CD4-positive, alpha-beta T cell treated with Interleukin-21 for 1 hour (primary cell): ENCODE data around the gene NRCAM.
A peak's percentile ranks its signal among the peaks of the same experiment; 100 is the strongest.

Experiments
- DNase-seq: peaks from one replicate; pipeline ENCODE4 v3.0.0-alpha.2; 2020

The NRCAM gene

DNA sequence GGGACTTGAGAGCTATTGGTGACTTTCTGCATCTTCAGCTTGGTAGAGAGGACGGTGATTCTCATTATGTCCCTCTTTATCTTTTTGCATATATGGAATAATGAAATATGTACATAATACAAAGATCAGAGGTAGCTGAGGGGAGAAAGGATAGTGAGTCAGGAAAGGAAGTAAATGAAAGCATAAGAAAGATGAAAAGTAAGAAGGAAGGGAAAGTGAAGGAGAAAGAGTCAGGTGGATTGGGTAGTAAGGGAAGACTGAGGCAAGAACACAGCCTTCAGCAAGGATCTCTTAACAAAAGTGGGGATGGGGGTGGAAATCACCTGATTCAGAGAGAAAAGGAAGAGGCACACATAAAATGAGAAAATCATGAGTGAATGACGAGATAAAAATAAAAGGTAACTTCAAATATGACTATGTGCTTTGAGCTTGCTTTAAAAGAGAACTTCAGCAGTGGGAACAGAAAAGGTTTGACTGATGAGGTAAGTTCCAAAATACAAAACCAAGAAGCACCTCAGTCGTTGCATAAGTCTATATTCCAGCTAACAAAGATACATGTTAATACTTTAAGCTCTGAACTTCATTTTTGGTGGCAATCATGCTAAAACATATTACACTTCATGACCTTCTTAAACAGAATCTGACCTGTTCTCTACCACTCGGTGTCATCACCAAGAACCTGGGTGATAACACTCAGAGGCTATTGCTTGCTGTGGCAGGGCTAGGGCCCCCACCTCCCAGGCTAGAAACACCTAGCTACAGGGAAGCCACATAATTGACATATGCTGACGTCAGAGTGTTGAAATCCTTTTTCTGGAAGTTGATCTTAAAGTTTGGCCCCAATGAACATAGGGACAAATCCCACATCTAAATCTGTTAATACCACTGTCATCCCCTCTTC is 32.9 kb downstream of the NRCAM start:
- DNase-seq = no peak

GRCh38 chr7:108421720-108422331 is 34.4 kb downstream of the NRCAM start:
- no peak for DNase-seq

GRCh38 chr7:108419961-108420908 is 36.0 kb downstream of the NRCAM start:
- DNase-seq = no peak

- DNase-seq = no peak
These were observed 37.3 kb downstream of the NRCAM start for GRCh38 chr7:108418946-108419345.

DNA sequence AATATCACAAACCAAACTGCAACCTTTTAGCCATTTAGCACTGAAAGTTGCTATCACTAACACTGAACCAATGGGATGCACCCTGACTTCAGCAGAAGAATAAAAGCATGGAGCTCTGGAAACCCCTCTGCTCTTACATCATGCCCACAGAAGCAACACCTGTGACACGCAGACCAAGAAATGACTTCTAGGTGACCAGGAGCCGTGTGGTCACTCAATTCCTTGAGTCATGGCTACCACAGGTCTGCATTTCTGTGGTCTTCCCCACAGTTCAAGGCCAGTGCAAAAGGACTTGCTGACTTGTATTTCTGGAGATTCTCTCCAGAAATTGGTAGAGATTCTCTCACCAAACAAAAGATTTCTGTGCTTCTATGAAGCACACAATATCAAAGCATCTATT is 38.3 kb downstream of the NRCAM start:
- DNase-seq = no peak

DNA sequence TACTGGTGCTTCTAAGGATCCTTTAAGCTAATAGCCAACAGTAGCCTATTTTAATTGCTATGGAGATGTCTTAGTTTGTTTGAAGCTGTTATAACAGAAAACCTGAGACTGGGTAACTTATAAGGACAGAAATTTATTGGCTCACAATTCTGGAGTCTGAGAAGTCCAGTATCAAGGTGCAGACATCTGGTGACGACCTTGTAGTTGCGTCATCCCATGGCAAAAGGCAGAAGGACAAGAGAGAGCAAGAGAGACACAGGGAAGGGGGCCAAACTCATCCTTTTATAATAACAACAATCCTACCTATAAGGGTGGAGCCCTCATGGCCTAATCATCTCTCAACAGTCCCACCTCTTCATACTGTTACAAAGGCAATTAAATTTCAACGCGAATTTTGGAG is 39.1 kb downstream of the NRCAM start:
- no peak for DNase-seq

GRCh38 chr7:108415821-108416536 is 40.3 kb downstream of the NRCAM start:
- DNase-seq = peak; percentile 9

- no peak for DNase-seq
These were observed 41.2 kb downstream of the NRCAM start for GRCh38 chr7:108415084-108415483.

DNA sequence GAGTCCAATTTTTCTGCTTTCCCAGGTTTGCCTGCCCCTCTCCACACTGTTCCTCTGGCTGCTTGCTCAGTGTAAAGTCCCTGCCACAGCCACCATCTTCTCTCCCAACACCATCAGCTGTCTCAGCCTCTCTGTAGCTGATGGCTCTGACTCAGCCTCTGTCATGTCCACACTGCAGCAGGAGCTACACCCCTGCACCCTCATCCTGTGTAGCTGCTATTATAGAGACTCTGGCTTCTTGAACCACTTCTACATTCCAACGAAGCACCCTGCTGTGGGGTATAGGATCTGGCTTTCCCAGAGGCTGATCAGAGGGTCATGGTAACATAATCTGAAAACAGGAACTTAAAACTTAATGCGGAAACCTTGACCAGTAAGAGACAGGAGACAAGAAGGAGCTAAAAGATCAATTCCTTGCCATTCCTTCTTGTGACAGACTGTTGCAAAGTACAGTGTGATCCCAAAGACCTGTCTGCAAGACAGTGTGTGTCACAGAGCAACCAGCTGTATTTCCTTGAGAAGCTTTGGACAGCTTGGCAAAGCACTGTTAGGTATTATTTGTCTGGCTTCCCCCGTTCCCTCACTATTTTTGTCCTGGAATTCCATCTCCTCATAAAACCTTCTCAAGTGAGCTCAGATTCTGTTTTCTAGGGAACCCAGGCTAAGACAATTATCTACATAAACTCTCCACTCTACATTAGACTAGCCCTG is 42.3 kb downstream of the NRCAM start:
- no peak for DNase-seq

DNA sequence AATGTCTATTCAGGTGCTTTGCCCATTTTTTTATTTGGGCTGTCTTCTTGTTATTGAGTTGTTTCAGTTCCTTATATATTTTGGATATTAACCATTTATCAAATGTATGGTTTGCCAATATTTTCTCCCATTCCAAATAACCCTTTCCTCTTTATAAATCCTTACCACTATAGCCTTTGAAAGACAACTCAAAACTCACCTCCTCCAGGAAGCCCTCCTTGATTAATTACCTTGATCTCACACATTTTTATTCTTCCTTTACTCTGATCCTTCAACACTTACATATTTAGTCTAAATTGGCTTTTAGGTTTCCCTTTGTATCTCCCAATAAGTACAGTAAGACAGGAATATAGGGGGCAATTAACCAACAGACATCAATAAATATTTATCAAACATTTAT is 42.9 kb downstream of the NRCAM start:
- no peak for DNase-seq

DNA sequence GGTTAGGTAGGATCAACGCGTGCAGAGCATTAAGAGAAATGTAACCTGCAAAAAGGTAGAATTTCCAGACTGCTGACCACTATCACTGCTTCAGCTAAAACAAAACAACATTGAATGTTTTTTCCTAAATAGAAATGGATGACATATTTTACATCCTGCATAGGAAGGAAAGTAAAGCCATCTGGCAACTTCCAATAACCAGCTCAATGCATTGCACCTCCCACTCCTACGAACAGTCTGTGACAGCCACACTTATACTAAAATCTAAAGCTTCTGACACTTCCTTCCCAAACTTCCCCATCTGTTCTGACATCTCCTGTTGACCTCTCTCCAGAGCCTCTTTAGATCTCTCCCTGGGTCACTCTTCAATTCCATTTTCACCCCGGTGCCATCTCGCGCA is 47.1 kb downstream of the NRCAM start:
- DNase-seq = no peak

DNA sequence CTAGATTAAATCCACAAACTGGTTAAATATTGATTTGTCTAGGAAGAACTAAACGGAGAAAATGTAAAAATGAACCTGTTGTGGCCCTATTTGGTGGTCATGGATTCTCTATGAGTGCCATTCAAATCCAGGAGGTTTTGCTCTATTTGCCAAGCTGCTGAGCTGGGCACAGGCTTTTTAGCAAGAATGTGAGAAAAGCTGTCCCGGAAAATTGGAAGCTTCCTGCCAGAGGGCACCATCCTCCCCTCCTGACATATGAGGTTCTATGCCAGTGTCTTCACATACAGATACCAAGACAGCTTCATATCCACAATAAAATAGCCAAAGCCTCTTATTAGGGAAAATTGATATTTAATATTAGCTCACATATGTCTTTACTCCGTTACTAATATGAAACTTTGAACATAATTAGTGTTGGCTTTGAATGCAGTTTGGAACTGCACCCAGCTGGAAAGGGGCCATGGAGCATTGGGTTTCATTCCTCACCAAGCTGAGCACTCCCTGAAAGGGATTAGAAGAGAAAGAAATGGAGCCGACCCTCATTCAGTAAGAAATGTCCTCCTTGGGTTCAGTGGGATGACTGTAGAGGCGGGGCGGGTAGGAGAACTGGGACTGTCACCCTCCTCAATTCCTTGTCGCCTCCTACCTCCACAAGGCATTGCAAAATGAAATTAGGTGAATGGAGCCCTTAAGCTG is 47.8 kb downstream of the NRCAM start:
- no peak for DNase-seq

DNA sequence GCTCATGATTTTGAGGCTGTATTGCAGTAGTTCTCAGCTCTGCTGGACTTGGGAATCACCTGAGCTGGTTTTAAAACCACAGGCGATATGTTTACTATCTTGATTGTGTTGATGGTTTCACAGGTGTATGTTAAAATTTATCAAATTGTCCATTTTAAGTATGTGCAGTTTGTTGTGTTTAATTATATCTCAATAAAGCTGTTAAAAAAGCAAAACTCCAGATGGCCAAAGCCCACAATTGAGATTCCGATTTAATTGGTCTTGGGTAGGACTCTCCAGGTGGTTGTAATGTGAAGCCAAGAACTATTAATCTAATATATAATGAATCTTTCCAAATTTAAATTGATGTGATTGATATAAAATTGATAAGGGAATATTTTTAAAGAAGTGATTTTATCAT is 48.6 kb downstream of the NRCAM start:
- DNase-seq = no peak

DNA sequence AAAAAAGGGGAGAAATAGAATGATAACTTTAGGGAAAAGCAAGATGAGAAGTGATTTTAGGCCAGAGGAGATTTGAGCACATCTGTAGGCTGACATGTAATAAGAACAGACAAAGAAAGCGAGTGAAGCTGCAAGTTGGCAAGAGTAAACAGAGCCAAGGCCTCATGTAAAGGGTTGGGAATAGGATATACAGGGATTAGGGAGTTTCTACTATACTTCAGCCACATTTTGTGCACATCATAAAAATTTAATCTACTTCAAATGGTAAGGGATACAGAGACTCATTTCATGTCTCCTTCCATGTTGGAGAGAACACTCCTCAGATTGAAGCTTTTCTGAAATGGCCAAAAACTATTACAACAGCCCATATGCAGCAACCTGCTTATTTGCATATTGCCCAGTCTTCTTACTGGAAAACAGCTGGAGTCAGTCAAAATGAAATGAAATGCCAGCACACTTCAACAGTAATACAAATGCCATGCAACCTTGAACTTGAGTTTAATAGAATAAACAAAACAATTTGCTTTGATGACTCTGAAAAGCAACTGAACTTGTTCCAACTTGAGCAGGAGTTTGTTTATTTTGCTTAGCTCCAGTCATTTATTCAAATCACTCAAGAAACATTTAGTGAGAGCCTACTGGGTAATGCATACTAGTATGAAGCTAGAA is 49.9 kb downstream of the NRCAM start:
- no peak for DNase-seq

DNA sequence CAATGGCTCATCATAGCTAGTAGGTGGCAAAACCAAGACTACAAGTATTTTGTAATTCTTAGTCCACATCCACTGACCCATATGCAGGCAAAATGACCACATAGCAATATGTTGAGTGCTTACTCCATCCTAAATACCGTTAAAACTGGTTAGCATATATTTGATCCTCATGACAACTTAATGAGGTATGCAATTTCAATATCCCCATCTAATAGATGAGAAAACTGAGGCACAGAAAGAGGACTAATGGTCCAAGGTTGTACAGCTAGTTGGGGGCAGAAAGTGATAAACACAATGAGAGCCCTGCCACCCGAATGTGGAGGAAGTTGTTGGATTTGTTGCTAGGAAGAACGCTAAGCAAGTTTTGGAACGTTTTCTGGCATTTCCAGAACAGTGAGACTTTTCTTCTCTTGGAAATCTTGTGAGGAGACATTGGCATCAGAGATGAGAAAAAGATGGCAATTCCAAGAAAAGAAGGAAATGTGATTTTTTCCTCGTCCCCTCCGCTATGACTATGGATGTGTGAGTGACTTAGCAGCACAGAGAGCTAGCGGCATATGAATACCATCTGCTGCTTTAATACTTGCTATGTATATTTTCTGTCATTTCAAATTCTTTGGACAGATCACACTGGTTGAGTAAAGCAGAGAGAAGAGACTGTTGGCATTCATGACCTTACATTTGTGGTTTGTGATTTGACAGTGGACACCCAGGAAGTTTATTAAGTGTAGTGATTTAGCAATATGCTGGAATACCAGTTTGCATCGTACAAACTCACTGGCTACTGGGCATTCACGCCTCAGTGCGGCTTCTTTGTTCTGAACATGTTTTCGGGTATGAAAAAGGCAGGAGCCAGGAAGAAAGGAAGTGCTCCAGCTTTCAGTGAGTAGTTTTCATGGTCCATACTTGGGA is 51.5 kb downstream of the NRCAM start:
- DNase-seq = no peak

DNA sequence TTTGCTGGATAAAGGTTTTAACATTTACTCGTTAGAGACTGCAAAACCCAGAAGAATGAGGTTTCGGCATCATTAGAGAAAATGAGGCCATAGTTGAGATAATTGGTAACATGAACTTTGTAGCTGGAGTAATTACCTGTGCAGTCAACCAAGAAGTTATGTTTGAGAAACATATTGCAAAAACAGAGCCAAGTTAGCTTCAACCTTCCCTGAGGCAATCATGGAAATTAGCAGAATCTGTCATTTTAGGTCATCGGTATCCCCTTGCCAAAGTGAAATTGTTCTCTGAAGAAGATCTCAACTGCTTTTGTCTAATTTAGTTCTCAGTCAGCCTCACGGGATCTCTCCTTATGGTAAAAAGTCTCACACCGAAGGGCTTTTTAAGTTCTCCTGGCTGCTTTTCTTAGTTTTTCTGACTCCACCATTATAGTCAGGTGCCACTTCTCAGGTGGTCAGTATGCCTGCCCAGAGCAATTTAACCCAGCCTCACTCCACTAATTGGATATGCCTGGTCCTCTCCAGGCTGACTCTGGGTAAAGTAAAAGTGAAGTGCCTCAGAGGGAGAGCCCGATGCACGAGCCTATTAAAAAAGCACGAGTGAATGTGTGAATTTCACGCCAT is 52.5 kb downstream of the NRCAM start:
- no peak for DNase-seq

DNA sequence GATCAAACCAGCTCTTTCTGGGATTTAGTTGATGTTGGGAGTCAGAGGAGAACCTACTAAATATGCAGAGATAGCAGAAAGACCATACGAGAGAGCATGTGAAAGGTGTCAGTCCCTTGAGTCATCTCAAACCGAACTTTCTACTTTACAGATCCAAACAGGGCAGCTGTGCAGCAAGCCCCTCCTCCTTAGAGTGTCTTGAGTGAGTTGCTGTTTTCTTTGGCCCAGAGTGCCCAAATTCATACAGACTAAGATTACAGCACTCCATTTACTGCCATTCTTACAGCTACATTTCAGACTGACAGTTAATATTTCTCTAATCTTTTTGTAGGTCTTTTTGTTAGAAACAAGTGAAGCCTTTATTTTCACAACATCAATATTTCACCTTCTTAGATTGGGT is 53.4 kb downstream of the NRCAM start:
- no peak for DNase-seq

DNA sequence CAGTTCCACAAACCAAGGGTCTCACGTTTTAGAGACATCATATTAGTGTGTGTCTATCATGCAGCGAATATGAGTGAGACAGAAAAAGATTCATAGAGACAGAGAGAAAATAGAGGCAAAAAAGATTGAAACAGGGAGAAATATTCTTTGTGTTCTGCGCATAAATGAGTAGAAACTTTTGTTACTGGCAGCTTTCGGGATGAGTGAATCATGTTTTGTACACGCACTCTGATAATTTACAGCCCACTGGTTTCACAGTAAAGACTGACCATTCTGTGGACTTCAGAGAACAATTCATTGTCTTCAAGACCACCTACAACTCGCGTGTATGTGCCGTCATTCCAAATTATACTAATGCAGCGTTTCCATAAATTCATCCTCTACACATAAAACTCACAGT is 60.2 kb downstream of the NRCAM start:
- no peak for DNase-seq

GRCh38 chr7:108395426-108395825 is 60.8 kb downstream of the NRCAM start:
- DNase-seq = no peak
